Neuron (in vitro differentiated cells): ENCODE data around the gene PBXIP1.

Source experiments
- H2AFZ ChIP-seq: one replicate; pipeline ENCODE4 v1.6.1; 2013; ENCODE audit warnings: low read depth, mild to moderate bottlenecking, inconsistent platforms, low read length, moderate library complexity
- H3K27me3 ChIP-seq: one replicate; pipeline ENCODE4 v1.6.1; 2013; ENCODE audit warnings: low read length; ENCODE audit not compliant: insufficient read depth
- H3K36me3 ChIP-seq: one replicate; pipeline ENCODE4 v1.6.1; 2013; ENCODE audit warnings: low read length; ENCODE audit not compliant: insufficient read depth
- H3K4me1 ChIP-seq: one replicate; pipeline ENCODE4 v1.6.1; 2013; ENCODE audit warnings: low read length; ENCODE audit not compliant: insufficient read depth
- H3K4me3 ChIP-seq: 2 replicates; pipeline ENCODE4 v1.5.1; 2013; ENCODE audit warnings: mild to moderate bottlenecking, low read length, moderate library complexity
- H3K9me3 ChIP-seq: one replicate; pipeline ENCODE4 v1.6.1; 2013; ENCODE audit warnings: low read length

The PBXIP1 gene

GRCh38 chr1:154952664-154953063, 3.2 kb downstream of the PBXIP1 start:
- Histone ChIP-seq H3K4me1 (peaks cover 41% of the 10 kb centered on the region), H3K27me3 (no peaks in the 10 kb centered on the region), H3K4me3 (no peak overlapping the region), H2AFZ (no peak overlapping the region), H3K36me3 (peaks cover 18% of the 10 kb centered on the region), H3K9me3 (no peaks in the 10 kb centered on the region)

DNA sequence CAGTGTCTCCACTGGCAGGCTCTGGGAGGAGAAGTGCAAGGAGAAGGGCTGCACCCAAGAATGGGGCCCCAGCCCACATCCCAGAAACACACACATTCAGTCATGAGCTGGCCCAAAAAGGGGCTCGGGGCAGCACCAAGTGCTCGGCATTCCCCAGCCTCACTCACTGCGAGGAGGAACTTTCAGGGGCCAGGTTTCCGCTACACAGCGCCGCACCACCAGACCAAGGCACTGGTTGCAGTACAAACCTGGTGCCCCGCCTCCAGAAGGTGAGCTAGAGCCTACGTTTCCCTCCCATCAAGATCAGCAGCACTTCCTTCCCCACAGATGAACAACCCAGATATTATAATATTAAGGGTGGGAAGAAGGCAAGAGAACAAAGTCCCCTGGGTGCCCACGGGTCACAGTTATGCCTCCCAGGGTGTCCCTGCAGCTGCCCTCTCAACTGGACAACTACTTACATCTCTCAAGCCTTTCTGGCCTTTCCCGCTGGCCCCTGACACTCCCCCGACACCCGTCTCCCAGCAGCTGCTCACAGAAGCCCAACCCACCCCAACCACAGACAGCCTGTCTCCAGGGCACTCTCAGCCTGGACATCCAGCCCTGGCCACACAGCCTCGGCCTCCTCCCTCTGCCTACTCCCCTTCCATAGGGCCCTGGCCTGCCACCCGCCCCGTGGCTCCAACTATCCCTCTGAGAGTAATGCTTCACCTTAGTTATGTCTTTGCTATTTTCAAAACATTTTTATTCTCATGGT, 3.8 kb downstream of the PBXIP1 start:
- Histone ChIP-seq H3K4me3 (no peak overlapping the region), H2AFZ (no peak overlapping the region), H3K36me3 (peaks cover 18% of the 10 kb centered on the region), H3K4me1 (peaks cover 39% of the 10 kb centered on the region), H3K9me3 (no peaks in the 10 kb centered on the region), H3K27me3 (no peaks in the 10 kb centered on the region)

GRCh38 chr1:154948079-154948478, 7.8 kb downstream of the PBXIP1 start:
- Histone ChIP-seq H2AFZ (no peak overlapping the region), H3K4me3 (no peak overlapping the region), H3K9me3 (no peaks in the 10 kb centered on the region), H3K4me1 (peaks cover 14% of the 10 kb centered on the region), H3K36me3 (peaks cover 30% of the 10 kb centered on the region), H3K27me3 (no peaks in the 10 kb centered on the region)

DNA sequence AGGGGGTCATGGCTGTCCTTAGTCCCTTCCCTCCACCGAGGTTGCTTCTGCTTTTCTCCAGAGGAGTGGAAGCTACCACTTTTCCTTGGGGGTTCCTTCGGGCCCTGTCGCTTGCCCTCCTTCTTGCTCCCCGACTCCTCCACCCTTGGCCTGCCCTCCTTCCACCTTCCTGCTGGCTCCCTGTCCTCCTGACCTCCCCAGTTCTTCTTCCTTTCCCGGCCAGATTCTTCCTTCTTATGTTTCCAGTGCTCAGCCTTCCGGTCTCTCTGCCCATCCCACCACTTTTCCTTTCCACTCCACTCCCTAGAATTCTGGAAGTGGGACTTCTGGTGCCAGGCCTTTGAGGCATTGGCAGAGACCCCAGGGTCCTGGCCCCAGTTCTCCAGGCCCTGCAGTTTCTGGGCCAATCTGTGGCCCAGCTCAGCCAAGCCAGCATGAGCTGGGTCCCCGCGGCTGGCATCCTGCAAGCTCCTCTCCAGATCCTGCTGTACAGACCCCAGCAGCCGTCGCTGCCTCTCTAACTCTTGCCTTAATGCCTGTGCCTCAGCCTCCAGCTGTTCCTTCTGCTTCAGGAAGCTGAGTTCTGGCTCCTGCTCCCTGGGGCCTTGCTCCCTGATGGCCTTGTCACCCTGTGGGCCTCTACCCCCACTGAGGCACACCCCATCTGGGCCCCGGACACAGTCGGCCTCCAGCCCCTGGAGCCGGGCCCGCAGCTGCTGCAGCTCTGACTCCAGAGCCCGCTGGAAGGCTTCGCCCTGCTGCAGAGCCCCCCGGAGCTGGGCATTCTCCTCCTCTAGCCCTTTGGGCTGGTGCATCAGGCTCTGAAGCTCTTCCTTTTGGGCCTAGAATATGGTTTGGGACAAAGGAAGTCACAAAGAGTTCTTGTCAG, 9.7 kb downstream of the PBXIP1 start:
- Histone ChIP-seq H3K4me1 (peaks cover 29% of the 10 kb centered on the region), H3K4me3 (no peak overlapping the region), H2AFZ (no peak overlapping the region), H3K36me3 (peaks cover 25% of the 10 kb centered on the region), H3K9me3 (no peaks in the 10 kb centered on the region), H3K27me3 (no peaks in the 10 kb centered on the region)

DNA sequence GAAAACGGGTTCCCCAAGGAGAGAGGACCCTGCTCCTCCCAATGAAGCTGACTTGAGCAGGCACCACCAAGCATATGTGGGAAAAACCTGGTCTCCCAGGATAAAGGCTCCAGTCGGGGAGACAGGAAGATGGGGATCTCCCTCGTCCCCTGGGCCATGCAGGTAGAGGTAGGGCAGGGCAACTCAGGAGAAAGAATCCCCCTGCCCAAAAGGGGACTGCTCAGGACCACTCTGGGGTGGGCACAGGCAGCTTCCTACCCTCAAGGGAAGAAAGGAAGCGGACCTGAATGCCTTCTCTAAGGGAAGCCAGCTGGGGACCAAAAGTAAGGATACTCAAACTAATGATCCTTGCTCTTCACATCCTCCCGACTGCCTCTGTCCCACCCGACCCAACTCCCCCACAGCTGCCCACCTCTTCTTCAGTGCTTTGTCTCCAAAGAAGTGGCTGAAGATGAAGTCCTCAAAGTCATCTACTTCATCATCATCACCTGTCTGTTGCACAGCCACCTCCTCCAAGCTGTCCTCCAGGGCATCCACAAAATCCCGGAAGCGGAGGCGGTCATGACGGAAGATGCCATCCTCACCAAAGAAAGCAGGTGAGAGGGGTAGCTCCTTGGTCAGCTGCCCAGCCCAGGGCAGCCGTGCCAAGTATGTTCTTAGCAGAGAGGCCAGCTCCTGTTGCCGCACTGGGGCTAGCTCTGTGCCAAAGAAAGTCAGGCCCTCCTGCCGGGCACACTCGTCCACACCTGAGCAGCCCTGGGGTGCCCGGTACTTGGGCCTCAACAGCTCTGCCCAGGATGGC, 10.5 kb downstream of the PBXIP1 start:
- Histone ChIP-seq H3K36me3 (peaks cover 17% of the 10 kb centered on the region), H3K27me3 (no peaks in the 10 kb centered on the region), H2AFZ (no peak overlapping the region), H3K9me3 (no peaks in the 10 kb centered on the region), H3K4me1 (peaks cover 37% of the 10 kb centered on the region), H3K4me3 (no peak overlapping the region)

- H3K36me3 ChIP-seq = peaks cover 15% of the 10 kb centered on the region
- H3K27me3 ChIP-seq = no peaks in the 10 kb centered on the region
- H3K4me3 ChIP-seq = no peak overlapping the region
- no peaks in the 10 kb centered on the region for H3K9me3 ChIP-seq
- peaks cover 42% of the 10 kb centered on the region for H3K4me1 ChIP-seq
- H2AFZ ChIP-seq = no peak overlapping the region
Measured at GRCh38 chr1:154944401-154945159, 11.3 kb downstream of the PBXIP1 start.

- Histone ChIP-seq H2AFZ (no peak overlapping the region), H3K4me3 (no peak overlapping the region), H3K36me3 (peaks cover 15% of the 10 kb centered on the region), H3K4me1 (peaks cover 42% of the 10 kb centered on the region), H3K9me3 (no peaks in the 10 kb centered on the region), H3K27me3 (no peaks in the 10 kb centered on the region)
Measured at GRCh38 chr1:154943649-154944400, 12.1 kb downstream of the PBXIP1 start.

DNA sequence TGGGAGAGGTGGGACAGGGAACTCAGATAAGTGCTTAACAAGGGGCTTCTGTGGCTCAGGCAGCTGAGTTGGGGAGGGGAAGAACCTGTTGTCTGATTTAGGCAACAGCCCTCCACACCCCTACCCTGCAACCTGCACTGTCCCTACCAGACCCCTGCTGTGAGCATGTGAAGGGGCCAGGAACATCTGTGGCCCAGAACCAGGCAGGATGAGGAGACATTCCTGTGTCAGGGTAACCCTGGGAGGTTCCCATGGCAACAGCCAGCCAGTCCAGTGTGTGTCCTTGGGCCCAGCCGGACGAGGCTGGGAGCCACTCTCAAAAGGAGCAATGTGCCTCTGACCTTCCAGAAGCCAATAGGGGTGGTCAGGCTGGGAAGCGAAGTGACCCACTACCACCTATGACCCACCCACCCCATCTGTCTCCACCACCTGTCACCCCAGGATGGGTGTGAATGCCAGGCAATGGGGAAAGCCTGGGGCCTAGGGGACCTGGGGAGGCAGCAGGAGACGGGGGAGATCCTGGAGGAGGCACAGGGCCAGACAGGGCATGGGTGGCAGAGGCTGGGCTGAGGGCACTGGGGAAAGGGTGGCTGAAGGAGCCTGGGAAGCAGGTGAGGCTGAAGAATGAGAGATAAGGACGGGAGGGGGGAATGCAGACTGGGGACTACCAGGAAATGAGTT, 14.4 kb downstream of the PBXIP1 start:
- Histone ChIP-seq H3K9me3 (no peaks in the 10 kb centered on the region), H3K4me1 (peaks cover 49% of the 10 kb centered on the region), H3K27me3 (no peaks in the 10 kb centered on the region), H2AFZ (no peak overlapping the region), H3K4me3 (no peak overlapping the region), H3K36me3 (peaks cover 10% of the 10 kb centered on the region)

- peaks cover 55% of the 10 kb centered on the region for H3K4me1 ChIP-seq
- no peak overlapping the region for H2AFZ ChIP-seq
- H3K9me3 ChIP-seq = no peaks in the 10 kb centered on the region
- no peaks in the 10 kb centered on the region for H3K27me3 ChIP-seq
- peaks cover 5% of the 10 kb centered on the region for H3K36me3 ChIP-seq
- no peak overlapping the region for H3K4me3 ChIP-seq
Measured at GRCh38 chr1:154940651-154941194, 15.2 kb downstream of the PBXIP1 start.

- H3K9me3 ChIP-seq = no peaks in the 10 kb centered on the region
- no peak overlapping the region for H2AFZ ChIP-seq
- H3K4me3 ChIP-seq = no peak overlapping the region
- H3K36me3 ChIP-seq = no peaks in the 10 kb centered on the region
- no peaks in the 10 kb centered on the region for H3K27me3 ChIP-seq
- H3K4me1 ChIP-seq = peaks cover 56% of the 10 kb centered on the region
Measured at GRCh38 chr1:154940213-154940560, 15.7 kb downstream of the PBXIP1 start.

DNA sequence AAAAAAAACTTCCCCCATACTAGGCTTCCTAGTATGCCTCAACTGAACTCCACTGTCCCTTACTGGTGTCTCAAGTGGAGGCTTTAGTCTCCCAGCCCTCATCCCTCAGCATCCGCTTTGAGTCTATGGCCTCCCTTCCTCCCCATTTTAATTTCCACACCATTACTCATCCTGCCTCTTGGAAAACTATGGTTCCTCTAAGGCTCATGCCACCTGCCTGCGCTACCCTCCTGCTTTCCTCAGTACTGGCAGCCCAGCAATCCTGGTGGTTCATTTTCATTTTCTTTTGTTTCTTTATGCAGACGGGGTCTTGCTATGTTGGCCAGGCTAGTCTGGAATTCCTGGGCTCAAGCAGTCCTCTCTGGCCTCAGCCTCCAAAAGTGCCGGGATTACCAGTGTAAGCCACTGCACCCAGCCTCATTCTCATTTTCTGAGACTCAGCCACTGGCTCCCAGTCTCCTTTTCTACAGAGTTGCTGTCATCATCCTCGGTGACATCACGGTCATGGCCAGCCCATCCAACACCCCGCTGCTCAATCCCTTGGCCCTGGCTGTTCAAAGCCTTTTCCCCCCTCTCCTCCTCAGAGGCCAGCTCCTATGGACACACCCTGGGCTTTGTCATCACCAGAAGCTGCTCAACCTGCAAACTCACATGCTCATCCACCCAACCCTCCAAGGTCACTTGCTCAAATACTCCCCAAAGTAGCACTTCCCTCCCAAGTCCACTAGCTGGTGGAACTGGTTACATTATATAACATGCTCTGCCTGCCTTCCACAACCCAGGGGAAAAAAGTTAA, 17.1 kb downstream of the PBXIP1 start:
- H3K27me3 ChIP-seq = no peaks in the 10 kb centered on the region
- H3K9me3 ChIP-seq = no peaks in the 10 kb centered on the region
- H3K36me3 ChIP-seq = no peaks in the 10 kb centered on the region
- no peak overlapping the region for H2AFZ ChIP-seq
- no peak overlapping the region for H3K4me3 ChIP-seq
- peaks cover 45% of the 10 kb centered on the region for H3K4me1 ChIP-seq
